H1 (cell line): ENCODE data around the gene NEUROG1. TPM values are rescaled to one million over a fixed set of nuclear protein-coding genes. Genes with fewer than 3 reads are reported as not detected.

ENCODE experiments used
- CHD1 ChIP-seq: IDR thresholded peaks from 2 replicates; pipeline ENCODE4 v1.6.1; 2012; ENCODE audit warnings: low read depth, low read length, improper control_type of control experiment
- KDM4A ChIP-seq: IDR thresholded peaks from one replicate; pipeline ENCODE4 v1.7.1; 2012; ENCODE audit warnings: low read depth, mild to moderate bottlenecking, moderate library complexity, low read length, inconsistent platforms; ENCODE audit not compliant: severe bottlenecking
- MAFK ChIP-seq: IDR thresholded peaks from 2 replicates; pipeline ENCODE4 v1.6.1; 2012; ENCODE audit warnings: low read depth, mild to moderate bottlenecking, improper control_type of control experiment, low read length
- POU5F1 ChIP-seq: IDR thresholded peaks from 2 replicates; pipeline ENCODE4 v1.6.1; 2011; ENCODE audit warnings: low read depth, mild to moderate bottlenecking, low read length, moderate library complexity
- RFX5 ChIP-seq: IDR thresholded peaks from 2 replicates; pipeline ENCODE4 v1.6.1; 2011; ENCODE audit warnings: low read depth, low read length, improper control_type of control experiment, borderline replicate concordance
- RXRA ChIP-seq: IDR thresholded peaks from 2 replicates; pipeline ENCODE4 v1.6.1; 2011; ENCODE audit warnings: low read depth, mild to moderate bottlenecking, low read length, moderate library complexity; ENCODE audit not compliant: insufficient read depth
- polyA plus RNA-seq, 7 experiments: library from polyadenylated mRNA; depleted of rRNA in 3 of 7; stranded (reverse) in 5 of 7; unstranded in 2 of 7; fragments of >200 nt in 5 of 7; fragments of 200-250 nt in 2 of 7; gene quantifications; 1 replicate in 5 of 7; 2 replicates in 1 of 7; 4 replicates in 1 of 7; pipeline versions ENCODE4 v1.2.1 to v1.2.3, GENCODE V29; 2011 to 2013; ENCODE audit warnings: missing spikeins in 2 of 7, mixed read lengths in 2 of 7
- total RNA-seq: library from RNA; stranded (reverse); fragmentation: NEBNext Ultra II Directional; extraction: Animal tissue kit (Norgen Biotek cat#: 25700); gene quantifications from 2 replicates; pipeline ENCODE4 v1.2.1, GENCODE V29; 2021
- TF ChIP-seq, protein P1 (sequence below): fragments of 300-600 bp; sonication (generic); IDR thresholded peaks from 2 replicates; pipeline ENCODE4 v1.7.1; 2012; ENCODE audit warnings: low read length, moderate library complexity, mild to moderate bottlenecking, inconsistent platforms; ENCODE audit not compliant: insufficient replicate concordance
- TF ChIP-seq, protein P2 (sequence below): IDR thresholded peaks from 2 replicates; pipeline ENCODE4 v1.6.1; 2011; ENCODE audit warnings: low read depth, mild to moderate bottlenecking, low read length; ENCODE audit not compliant: insufficient read depth
- TF ChIP-seq, protein P3 (sequence below): IDR thresholded peaks from 2 replicates; pipeline ENCODE4 v1.6.1; 2012; ENCODE audit warnings: low read length, inconsistent platforms

The NEUROG1 gene
- total and polyA plus RNA-seq, 2 of the 8 experiments (the other 6 are each of a cell fraction or from before 2014, with no cell fraction given), result not detected

DNA sequence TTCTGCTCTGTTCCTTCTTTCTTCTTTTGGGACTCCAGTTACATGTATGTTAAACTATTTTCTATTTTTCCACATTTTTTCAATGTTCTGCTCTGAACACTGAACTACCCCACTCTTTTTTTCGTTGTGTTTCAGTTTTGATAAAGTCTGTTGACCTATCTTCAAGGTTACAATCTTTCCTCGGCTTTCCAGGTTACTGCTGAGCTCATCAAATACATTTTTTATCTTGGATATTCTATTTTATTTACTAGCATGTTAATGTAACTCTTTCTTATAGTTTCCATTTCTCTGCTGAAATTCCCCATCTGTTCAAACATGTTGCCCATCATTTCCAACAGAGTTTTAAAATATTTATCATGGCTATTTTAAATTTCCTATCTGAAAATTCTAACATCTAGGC lies 13.8 kb downstream of the NEUROG1 start (continued):
- TF ChIP-seq, protein P1, sequence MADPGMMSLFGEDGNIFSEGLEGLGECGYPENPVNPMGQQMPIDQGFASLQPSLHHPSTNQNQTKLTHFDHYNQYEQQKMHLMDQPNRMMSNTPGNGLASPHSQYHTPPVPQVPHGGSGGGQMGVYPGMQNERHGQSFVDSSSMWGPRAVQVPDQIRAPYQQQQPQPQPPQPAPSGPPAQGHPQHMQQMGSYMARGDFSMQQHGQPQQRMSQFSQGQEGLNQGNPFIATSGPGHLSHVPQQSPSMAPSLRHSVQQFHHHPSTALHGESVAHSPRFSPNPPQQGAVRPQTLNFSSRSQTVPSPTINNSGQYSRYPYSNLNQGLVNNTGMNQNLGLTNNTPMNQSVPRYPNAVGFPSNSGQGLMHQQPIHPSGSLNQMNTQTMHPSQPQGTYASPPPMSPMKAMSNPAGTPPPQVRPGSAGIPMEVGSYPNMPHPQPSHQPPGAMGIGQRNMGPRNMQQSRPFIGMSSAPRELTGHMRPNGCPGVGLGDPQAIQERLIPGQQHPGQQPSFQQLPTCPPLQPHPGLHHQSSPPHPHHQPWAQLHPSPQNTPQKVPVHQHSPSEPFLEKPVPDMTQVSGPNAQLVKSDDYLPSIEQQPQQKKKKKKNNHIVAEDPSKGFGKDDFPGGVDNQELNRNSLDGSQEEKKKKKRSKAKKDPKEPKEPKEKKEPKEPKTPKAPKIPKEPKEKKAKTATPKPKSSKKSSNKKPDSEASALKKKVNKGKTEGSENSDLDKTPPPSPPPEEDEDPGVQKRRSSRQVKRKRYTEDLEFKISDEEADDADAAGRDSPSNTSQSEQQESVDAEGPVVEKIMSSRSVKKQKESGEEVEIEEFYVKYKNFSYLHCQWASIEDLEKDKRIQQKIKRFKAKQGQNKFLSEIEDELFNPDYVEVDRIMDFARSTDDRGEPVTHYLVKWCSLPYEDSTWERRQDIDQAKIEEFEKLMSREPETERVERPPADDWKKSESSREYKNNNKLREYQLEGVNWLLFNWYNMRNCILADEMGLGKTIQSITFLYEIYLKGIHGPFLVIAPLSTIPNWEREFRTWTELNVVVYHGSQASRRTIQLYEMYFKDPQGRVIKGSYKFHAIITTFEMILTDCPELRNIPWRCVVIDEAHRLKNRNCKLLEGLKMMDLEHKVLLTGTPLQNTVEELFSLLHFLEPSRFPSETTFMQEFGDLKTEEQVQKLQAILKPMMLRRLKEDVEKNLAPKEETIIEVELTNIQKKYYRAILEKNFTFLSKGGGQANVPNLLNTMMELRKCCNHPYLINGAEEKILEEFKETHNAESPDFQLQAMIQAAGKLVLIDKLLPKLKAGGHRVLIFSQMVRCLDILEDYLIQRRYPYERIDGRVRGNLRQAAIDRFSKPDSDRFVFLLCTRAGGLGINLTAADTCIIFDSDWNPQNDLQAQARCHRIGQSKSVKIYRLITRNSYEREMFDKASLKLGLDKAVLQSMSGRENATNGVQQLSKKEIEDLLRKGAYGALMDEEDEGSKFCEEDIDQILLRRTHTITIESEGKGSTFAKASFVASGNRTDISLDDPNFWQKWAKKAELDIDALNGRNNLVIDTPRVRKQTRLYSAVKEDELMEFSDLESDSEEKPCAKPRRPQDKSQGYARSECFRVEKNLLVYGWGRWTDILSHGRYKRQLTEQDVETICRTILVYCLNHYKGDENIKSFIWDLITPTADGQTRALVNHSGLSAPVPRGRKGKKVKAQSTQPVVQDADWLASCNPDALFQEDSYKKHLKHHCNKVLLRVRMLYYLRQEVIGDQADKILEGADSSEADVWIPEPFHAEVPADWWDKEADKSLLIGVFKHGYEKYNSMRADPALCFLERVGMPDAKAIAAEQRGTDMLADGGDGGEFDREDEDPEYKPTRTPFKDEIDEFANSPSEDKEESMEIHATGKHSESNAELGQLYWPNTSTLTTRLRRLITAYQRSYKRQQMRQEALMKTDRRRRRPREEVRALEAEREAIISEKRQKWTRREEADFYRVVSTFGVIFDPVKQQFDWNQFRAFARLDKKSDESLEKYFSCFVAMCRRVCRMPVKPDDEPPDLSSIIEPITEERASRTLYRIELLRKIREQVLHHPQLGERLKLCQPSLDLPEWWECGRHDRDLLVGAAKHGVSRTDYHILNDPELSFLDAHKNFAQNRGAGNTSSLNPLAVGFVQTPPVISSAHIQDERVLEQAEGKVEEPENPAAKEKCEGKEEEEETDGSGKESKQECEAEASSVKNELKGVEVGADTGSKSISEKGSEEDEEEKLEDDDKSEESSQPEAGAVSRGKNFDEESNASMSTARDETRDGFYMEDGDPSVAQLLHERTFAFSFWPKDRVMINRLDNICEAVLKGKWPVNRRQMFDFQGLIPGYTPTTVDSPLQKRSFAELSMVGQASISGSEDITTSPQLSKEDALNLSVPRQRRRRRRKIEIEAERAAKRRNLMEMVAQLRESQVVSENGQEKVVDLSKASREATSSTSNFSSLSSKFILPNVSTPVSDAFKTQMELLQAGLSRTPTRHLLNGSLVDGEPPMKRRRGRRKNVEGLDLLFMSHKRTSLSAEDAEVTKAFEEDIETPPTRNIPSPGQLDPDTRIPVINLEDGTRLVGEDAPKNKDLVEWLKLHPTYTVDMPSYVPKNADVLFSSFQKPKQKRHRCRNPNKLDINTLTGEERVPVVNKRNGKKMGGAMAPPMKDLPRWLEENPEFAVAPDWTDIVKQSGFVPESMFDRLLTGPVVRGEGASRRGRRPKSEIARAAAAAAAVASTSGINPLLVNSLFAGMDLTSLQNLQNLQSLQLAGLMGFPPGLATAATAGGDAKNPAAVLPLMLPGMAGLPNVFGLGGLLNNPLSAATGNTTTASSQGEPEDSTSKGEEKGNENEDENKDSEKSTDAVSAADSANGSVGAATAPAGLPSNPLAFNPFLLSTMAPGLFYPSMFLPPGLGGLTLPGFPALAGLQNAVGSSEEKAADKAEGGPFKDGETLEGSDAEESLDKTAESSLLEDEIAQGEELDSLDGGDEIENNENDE, result no peak
- TF ChIP-seq, protein P2, sequence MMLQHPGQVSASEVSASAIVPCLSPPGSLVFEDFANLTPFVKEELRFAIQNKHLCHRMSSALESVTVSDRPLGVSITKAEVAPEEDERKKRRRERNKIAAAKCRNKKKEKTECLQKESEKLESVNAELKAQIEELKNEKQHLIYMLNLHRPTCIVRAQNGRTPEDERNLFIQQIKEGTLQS, result no peak
- TF ChIP-seq POU5F1 (no peak), RFX5 (no peak), RXRA (no peak), CHD1 (no peak), KDM4A (no peak), MAFK (no peak)
- TF ChIP-seq, protein P3, sequence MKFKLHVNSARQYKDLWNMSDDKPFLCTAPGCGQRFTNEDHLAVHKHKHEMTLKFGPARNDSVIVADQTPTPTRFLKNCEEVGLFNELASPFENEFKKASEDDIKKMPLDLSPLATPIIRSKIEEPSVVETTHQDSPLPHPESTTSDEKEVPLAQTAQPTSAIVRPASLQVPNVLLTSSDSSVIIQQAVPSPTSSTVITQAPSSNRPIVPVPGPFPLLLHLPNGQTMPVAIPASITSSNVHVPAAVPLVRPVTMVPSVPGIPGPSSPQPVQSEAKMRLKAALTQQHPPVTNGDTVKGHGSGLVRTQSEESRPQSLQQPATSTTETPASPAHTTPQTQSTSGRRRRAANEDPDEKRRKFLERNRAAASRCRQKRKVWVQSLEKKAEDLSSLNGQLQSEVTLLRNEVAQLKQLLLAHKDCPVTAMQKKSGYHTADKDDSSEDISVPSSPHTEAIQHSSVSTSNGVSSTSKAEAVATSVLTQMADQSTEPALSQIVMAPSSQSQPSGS, result no peak
